GM21786 (cell line): ENCODE measurements around the gene SOS2.

Source experiments
- ATAC-seq: cut with Tn5 transposase; IDR thresholded peaks from one replicate; pipeline ENCODE4 v1.9.1; 2021; ENCODE audit not compliant: unreplicated experiment

SOS2 gene

DNA sequence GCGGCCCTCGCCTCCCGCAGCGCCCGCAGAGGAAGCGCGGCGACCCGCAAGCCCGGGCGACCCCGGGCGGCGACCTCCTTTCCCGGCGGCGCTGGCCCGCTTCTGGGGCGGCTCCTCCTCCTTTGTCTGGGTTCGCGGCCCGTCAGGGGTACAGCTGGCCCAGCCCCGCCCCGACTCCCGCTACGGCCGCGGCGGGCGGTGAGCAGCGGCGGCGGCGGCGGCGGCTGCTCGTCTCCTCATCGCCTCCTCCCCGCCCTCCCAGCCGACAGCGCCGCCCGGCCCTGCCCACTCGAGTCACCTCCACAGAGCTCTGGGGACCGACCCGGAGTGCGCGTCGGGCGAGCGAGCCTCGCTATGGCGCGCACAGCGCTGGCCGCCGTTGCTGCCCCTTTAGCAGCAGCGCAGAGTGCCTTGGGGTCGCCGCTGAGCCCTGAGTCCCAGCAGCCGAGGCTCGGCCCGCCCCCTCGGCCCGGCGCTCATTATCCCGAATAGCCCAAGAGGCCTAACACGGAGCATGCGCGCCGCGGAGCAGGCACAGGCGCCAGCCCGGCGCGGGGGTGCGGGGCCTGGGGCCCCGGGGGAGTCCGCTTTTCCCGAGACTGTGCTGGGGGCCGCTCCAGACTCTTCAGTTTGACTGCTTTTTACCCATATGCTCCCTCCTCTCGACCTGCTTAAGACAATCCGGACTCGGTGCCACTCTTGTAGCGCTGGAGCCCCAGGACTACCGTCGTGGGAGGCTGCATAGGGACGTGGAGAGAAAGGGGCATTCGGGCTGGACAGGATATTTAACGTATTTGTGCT is at the start of gene SOS2:
TSS of gene SOS2 (minus strand) at position 104 of the 801 bp plus-strand sequence. CDS start 295 bp downstream, outside the sequence.
- ATAC-seq = peak; percentile 83

DNA sequence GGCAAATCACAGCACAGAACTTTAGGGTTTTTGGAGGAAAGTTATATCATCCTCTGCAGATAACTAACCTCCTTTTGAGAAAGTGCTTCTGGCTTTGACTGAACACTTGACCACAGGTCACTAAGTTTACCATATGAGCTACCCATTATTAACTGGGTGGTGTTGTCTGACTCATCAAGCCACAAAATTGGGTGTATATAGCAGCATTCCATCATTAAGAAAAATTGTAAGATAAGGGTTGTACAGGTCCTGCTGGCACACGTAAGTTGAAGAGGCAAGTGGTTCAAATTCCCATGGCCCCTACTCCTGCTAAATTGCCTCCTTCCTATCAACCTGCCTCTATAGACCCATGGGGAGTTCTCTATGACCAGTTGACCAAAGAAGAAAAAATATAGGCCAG is 41.1 kb upstream of the SOS2 start:
- no peak for ATAC-seq

DNA sequence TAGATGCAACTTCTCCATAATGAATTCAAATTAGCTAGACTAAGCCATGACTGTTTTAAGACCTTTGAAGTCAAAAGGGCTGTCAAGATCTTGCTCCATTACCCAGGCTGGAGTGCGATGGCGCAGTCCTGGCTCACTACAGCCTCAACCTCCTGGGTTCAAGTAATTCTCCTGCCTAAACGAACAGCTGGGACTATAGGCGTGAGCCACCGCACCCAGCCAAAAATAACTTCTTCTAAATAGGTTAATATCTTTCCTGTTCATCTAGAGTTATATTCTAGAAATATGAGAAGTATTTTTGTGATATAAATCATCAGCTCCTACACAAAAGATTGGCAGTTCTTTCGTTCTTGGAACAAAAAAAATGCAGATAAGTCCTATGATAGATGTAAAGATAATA is 39.6 kb upstream of the SOS2 start:
- ATAC-seq = no peak

DNA sequence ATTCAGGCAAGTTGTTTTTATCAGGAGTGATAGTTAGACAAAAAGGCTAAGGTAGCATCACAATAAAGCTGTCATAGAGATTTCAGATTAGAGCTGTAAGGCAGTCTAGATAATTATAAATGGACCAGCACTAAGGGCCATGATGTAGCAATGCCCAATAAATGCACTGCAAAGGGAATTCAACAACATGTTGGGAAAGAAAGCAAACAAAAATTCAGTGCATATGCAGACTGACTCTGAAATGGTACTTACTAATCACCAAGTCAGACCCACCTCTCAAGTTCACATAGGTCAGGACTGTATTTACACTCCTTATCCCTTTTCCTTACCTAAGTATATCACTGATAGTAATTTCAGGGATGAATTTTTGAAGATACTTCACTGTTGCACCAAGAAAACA is 33.7 kb upstream of the SOS2 start:
- ATAC-seq = no peak

DNA sequence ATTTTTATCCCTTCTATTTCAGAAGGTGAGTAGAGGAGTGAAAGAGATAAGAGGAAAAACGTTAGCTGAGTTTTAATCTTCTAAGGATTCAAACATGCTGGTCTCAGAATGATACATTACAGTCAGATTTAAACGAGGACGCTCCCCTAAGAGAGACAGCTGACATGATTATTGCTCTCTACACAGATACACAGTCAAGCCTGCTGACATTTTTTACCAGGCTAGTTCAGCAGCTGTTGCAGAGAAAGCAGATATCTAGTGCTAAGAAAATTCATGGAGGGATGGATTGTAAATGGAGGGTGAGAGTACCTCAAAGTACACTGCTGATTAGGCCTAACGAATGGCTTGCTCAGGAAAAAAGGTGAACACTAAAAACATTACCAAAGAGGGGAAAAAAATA is 31.9 kb upstream of the SOS2 start:
- no peak for ATAC-seq

DNA sequence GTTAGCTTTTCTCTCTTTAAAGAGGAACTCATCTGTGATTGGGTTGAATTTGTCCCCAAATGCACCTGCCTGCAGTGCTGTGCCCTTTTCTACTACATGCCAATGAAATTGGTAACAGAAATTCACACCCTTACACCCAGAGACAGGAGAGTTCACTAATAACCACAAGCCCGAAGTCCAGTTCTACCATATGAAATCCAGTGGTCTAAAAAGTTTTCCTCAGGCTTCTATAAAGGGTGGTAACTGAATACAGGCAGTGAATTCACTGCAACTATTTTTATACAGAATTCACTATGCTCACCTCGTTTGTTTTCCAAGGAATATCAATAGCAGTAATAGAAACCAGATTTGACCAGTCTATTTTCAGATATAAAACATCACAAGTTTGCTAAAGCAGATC is 31.5 kb upstream of the SOS2 start:
- no peak for ATAC-seq

DNA sequence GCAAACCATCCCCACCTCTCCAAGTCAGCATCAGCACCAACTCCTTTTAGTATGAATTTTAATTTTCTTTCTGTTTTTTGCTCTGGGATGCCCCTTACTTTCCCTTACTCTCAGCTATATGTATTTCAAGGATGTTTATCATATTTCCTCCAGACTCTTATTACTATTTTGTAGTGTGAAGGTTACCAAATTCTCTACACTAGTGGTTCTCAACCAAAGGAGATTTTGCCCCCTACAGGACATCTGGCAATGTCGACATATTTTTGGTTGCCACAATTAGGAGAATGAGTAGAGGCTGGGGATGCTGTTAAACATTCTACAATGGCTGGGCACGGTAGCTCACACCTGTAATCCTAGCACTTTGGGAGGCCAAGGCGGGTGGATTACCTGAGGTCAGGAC is 29.1 kb upstream of the SOS2 start:
- no peak for ATAC-seq

DNA sequence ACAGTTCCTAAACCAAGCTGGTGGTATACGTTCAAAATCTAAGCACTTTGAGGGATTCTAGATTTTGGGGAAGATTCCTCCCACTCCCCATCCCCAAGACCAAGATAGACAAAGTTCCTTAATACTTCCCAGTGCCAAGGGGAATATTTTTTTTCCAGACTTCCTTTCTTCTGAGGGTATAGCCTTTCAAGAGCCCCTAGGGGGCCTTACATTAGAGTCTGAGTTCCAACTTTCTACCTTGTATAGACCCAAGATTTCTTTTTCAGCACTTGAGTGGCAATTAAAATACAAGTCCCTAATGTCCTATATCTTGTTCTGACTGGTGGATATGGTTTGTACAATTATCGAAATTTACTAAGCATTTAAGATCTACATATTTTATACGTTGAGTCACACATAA is 28.7 kb upstream of the SOS2 start:
- no peak for ATAC-seq

DNA sequence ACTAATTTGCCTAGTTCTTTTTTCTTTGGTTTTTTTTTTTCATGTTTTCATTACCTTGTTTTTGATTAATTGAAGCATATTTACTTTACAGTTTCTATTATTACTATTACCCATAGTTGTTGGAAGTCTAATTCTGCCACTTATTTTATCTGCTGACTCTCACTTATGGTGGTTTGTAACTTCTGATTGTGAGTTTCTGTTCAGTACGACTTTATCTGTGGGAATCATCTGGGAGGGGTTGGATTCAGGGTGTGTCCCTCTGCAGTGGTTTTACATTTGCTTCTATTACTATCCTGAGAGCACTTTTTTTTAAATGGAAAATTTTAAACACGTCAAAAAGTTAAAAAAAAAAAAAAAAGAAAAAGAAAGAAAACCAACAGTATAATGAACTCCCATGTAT is 26.4 kb upstream of the SOS2 start:
- ATAC-seq = no peak

DNA sequence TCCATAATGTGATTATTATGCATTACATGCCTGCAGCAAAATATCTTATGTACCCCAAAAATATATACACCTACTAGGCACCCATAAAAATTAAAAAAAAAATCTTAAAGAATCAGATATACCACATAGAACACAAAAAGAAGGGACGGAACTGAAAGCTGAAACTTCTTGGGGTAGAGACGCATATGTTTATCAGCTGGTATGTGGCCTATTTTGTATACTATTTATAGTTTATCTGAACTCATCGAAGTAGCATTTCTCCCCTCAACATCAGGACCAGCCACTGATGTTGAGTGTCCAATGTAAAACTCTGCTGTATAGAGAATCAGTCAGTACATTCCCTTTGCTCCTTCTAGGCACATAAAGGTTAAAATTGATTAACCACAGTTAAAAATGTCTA is 22.9 kb upstream of the SOS2 start:
- no peak for ATAC-seq

DNA sequence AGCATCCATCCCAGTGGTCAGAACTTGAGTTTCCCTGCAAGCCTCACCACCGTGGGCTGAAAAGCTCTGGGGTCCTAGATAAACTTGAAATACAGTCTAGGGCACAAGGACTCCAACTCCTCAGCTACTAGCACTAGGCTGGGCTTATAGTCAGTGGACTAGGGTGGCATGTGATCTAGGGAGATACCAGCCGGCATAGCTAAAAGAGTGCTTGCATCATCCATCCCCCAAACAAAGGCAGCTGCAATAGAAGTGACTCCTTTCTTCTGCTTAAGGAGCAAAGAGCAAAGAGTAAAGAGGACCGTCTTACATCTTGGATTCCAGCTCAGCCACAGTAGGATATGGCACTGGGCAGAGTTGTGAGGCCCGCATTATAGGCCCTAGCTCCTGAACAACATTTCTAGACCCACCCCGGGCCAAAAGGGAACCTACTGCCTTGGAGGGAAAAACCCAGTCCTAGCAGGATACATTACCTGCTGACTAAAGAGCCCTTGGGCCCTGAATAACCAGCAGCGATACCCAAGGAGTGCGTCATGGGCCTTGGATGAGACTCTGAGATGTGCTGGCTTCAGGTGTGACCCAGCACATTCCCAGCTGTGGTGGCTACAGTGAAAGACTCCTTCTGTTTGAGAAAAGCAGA is 17.9 kb upstream of the SOS2 start:
- no peak for ATAC-seq

DNA sequence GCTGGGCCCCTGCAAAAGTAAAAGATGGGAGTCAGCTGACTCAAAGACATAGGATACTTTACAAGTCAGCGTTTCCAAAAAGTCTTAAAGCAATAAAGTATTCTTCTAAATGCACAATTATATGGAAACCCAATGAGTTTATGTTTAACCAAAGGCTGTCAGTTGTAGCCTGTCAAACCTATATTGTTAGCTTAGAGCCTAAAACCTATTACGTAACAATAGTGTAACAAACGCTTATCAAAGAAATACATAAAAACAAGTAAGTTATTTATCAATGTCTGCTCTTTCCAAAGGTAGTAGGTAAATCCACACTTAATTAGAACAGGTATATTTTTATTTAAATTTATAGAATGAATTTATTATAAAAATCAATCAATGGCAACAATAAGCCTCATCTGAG is 15.9 kb upstream of the SOS2 start:
- no peak for ATAC-seq

DNA sequence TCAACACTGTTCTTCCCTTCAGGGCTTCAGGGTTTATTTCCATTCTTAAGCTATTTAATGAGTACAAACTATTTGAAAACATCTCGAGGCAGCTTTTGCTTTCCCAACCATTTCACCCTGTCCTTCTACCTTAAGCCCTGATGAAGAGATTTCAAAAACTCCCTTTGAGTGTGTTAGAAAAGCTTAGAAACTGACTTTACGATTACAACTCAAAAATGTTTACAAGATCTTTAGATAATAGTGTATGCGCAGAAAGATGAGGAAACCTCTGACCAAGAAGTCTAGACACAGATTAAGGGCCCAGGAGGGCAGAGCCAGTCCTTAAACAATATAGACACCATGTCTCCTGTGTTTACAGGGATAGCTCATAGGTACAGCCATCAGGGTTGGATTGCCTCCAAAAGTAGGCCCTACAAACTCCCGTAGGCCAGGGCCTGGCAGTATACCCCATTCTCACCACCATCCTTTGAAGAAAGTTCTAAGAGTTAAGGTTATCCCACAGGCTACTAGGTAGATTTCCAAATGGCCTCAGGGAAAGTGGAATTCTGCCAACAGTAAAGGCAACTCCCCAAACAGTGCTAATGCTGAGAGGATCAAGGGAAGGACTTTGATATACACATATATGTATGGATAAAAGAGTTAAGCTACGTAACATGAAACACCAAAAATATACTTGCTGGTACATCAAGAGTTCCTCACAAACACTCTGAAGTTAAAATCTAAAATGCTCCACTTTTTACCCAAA is 11.4 kb upstream of the SOS2 start:
- ATAC-seq = no peak

DNA sequence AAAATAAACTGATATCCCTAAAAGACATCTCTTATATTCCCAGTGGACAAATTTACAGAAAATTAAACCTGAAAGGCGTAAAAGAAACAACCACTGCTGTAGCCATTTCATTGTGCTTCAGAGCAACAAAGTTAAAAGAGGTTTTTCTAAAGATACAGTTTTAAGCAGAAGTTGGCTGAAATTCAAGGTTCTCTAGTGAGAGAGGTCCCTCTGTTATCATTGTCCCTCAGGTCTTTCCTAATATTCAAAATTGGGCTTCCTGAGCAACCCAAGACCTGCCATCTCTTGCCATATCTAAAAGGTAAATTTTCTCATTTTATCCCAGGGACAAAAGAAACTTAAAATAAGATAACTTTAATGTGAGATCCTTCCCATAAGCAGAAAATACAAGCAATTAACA is 10.7 kb upstream of the SOS2 start:
- ATAC-seq = no peak

DNA sequence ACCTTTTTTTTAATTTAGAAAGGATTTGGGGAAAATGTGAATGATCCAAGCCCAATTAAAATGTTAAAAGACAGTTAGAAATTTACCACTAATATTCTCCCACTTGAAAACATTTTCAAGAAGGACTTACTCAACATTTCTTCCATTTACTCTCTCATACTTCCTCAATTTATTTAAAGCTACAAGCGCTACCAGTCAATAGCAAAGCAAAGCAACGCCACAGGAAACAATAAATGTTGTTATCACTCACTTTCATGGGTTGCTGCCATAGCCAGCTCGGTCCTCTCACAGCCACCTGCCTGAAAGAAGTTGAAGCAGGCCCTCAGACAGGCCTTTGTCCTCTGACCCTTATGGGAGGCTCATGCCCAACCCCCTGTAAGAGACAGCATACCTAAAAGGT is 6.0 kb upstream of the SOS2 start:
- no peak for ATAC-seq

DNA sequence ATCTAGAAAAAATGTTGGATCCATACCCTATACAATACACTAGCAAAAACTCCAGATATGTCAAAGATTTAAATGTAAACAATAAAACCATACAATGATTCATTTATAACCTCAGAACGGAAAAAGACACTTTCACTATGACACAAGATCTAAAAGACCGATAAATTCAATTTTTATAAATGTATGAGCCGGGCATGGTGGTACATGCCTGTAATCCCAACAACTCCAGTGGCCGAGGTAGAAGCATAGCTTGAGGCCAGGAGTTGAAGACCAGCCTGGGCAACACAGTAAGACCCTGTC is 2.5 kb upstream of the SOS2 start:
- no peak for ATAC-seq

DNA sequence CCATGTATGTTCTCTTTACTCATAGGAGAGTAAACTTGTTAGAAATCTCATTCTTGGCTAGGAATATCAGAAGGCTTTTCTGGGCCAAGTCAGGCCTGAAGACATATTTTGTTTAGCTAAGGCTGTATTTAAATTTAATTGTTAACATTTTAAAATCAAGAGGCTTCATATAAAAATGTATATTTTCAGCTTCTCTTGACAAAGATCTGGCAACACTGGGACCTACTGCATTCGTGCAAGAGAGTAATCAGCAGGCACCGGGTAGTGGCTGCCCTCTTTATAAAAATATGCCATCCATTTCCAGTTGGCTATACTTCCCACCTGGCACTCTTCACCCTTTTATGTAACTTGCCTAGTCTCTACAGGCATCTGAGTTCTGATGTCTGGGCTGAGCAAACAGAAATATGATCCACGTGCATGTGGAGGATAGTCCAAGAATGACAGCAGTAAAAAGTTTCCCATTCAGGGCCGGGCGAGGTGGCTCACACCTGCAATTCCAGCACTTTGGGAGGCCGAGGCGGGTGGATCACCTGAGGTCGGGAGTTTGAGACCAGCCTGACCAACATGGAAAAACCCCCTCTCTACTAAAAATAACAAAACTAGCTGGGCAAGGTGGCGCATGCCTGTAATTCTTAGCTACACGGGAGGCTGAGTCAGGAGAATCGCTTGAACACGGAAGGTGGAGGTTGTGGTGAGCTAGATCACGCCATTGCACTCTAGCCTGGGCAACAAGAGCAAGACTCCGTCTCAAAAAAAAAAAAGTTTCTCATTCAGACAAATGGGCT is 2.0 kb upstream of the SOS2 start:
- ATAC-seq = no peak

DNA sequence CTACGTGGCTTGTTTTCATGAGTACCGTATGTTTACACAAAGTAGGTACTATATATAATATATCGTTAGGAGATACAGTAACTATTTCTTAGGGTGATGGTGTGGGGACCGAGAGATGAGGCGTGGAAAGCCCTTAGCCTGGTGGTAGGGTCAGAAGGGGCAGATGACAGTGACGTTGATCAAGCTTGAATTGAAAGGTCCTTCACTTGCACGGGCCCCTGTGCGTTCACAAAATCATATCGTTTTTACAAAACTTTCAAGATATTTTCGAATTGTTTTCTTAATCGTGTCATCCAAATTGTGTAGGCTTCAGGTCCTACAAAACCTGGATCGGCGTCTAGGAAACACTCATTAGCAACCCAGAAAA is 881 bp upstream of the SOS2 start:
- ATAC-seq = no peak

DNA sequence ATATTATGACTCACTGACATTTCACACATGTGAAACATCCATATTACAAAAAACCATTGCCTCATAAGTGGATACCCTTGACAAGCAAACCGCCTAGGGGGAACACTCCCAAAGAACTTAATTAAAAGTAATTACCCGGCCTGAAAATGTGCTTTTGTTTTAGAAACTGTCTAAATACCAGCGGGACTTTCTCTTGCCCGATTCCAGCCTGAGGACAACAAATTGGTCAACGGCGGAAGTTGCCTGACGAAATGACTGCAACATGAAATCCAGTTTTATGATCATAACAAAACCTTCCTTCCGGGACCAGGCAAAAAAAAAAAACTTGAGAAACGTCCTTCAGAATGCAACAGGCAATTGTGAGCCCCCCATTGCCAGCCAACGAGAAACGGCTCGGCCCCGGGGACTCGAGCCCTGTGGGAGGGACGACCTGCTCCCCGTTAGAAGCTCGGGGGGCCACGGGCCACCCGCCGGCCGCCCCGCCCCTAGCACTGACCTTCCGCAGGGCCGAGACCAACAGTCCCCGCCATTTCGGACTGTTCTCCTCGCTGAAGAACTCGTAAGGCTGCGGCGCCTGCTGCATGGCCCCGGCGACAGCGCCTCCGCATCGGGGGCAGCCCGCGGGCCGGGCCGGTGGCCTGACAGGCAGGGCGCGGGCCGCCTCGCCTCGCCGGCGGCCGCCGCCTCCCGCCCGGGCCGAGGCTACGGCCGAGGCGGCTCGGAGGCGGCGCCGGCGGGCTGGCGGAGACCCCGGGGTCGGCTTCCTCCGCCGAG is 490 bp downstream of the SOS2 start:
- peak; percentile 23 for ATAC-seq

DNA sequence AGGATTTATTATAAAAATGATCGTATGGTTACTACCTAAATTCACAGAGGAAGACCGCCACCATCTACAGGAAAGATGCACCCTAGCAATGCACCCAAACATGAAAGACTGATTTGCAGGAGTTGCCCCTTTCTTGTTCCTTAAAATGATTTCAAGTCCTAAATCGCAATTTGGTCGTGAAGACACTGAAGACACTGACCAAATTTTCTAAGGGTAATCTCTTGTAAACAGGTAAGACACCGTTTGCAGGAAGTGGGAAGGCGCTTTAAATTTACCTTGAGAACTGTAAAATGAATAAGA is 1.0 kb downstream of the SOS2 start:
- ATAC-seq = no peak

DNA sequence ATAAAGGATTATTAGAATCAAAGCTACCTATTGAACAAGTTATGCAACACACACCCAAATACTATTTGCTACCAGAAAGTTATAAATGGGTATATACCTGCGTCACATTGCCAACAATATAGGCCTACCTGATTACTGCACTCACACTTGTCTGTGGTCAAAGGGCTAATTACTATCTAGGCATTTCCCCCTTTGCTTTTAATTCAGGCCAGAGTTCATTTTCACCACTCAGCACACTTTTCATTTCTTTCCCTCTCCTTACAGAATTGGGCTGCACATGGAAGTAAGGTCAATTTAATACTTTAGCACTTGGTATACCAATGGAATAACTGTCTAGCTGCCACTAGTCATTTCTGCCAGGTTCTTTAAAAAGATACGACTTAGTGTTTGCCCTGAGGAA is 1.7 kb downstream of the SOS2 start:
- ATAC-seq = no peak
